Astrocyte (in vitro differentiated cells and primary cell): ENCODE measurements around the gene TBX21. TPM values are rescaled to one million over a fixed set of nuclear protein-coding genes. Genes with fewer than 3 reads are reported as not detected.

Source experiments
- DNase-seq: peaks from one replicate; pipeline ENCODE4 v3.0.0-alpha.2; 2010; ENCODE audit warnings: low read depth
- FAIRE-seq: peaks from 2 replicates; lab custom pipeline; 2011; peaks lifted over from hg19 to GRCh38; lab: Jason Lieb, UNC
- H2AFZ ChIP-seq: 2 replicates; pipeline ENCODE4 v1.6.0; 2012; ENCODE audit warnings: low read depth, low read length, inconsistent platforms
- H3K27ac ChIP-seq: 2 replicates; pipeline ENCODE4 v1.5.1; 2011; ENCODE audit warnings: low read depth, low read length, inconsistent platforms
- H3K27me3 ChIP-seq: 2 replicates; pipeline ENCODE4 v1.6.0; 2011; ENCODE audit warnings: low read length, inconsistent platforms; ENCODE audit not compliant: insufficient read depth
- H3K36me3 ChIP-seq: 2 replicates; pipeline ENCODE4 v1.5.1; 2011; ENCODE audit warnings: low read length, inconsistent platforms; ENCODE audit not compliant: insufficient read depth
- H3K4me1 ChIP-seq: 2 replicates; pipeline ENCODE4 v1.5.1; 2011; ENCODE audit warnings: low read length, inconsistent platforms; ENCODE audit not compliant: insufficient read depth
- H3K4me2 ChIP-seq: 2 replicates; pipeline ENCODE4 v1.6.0; 2012; ENCODE audit warnings: low read length, inconsistent platforms
- H3K4me3 ChIP-seq: 2 replicates; pipeline ENCODE4 v1.5.1; 2011; ENCODE audit warnings: low read depth, mild to moderate bottlenecking, low read length, inconsistent platforms; ENCODE audit not compliant: insufficient read depth
- H3K79me2 ChIP-seq: 2 replicates; pipeline ENCODE4 v1.6.0; 2012; ENCODE audit warnings: mild to moderate bottlenecking, low read length, inconsistent platforms; ENCODE audit not compliant: insufficient read depth
- H3K9ac ChIP-seq: 2 replicates; pipeline ENCODE4 v1.6.0; 2012; ENCODE audit warnings: mild to moderate bottlenecking, low read length, inconsistent platforms
- H3K9me3 ChIP-seq: 2 replicates; pipeline ENCODE4 v1.5.1; 2012; ENCODE audit warnings: low read depth, mild to moderate bottlenecking, low read length, inconsistent platforms; ENCODE audit not compliant: insufficient read depth
- H4K20me1 ChIP-seq: 2 replicates; pipeline ENCODE4 v1.6.0; 2012; ENCODE audit warnings: low read length, inconsistent platforms; ENCODE audit not compliant: insufficient read depth
- H3K27ac Mint-ChIP-seq: one replicate; pipeline ENCODE4 v1.8.0; 2021; ENCODE audit warnings: mild to moderate bottlenecking, mixed read lengths; ENCODE audit not compliant: unreplicated experiment
- H3K27me3 Mint-ChIP-seq: one replicate; pipeline ENCODE4 v1.8.0; 2021; ENCODE audit warnings: low read depth, mixed read lengths; ENCODE audit not compliant: unreplicated experiment
- H3K36me3 Mint-ChIP-seq: one replicate; pipeline ENCODE4 v1.8.0; 2021; ENCODE audit warnings: low read depth, mixed read lengths; ENCODE audit not compliant: unreplicated experiment
- H3K4me1 Mint-ChIP-seq: one replicate; pipeline ENCODE4 v1.8.0; 2021; ENCODE audit warnings: low read depth, mixed read lengths; ENCODE audit not compliant: unreplicated experiment
- H3K4me3 Mint-ChIP-seq: one replicate; pipeline ENCODE4 v1.8.0; 2021; ENCODE audit warnings: mild to moderate bottlenecking, moderate library complexity, mixed read lengths; ENCODE audit not compliant: unreplicated experiment
- H3K9me3 Mint-ChIP-seq: one replicate; pipeline ENCODE4 v1.8.0; 2021; ENCODE audit warnings: mild to moderate bottlenecking, mixed read lengths; ENCODE audit not compliant: unreplicated experiment
- CTCF ChIP-seq: IDR thresholded peaks from 2 replicates; pipeline ENCODE4 v1.5.1; 2011; ENCODE audit warnings: low read depth, mild to moderate bottlenecking, inconsistent platforms, low read length, moderate library complexity; ENCODE audit not compliant: insufficient read depth
- EZH2 ChIP-seq: IDR thresholded peaks from 2 replicates; pipeline ENCODE4 v1.6.1; 2012; ENCODE audit warnings: mild to moderate bottlenecking, low read length, inconsistent platforms; ENCODE audit not compliant: insufficient read depth
- total RNA-seq: library from RNA; stranded (reverse); gene quantifications from 2 replicates; pipeline ENCODE4 v1.2.1, GENCODE V29; 2021

The TBX21 gene
- total RNA-seq, 1 donor from 2014 or later, result not detected

GRCh38 chr17:47726796-47727703, 6.0 kb upstream of the TBX21 start:
- H2AFZ ChIP-seq, result no peak overlapping the region
- Mint-ChIP-seq H3K4me3 (peak overlapping the region; percentile 23), H3K27ac (no peak overlapping the region), H3K9me3 (no peaks in the 10 kb centered on the region), H3K36me3 (no peaks in the 10 kb centered on the region), H3K27me3 (peaks cover 80% of the 10 kb centered on the region), H3K4me1 (peaks cover 7% of the 10 kb centered on the region)
- no peak overlapping the region for H3K4me3 ChIP-seq
- FAIRE-seq (no peak), DNase-seq (no peak)
- H3K4me1 ChIP-seq, result no peaks in the 10 kb centered on the region
- H3K9me3 ChIP-seq, result no peaks in the 10 kb centered on the region
- no peaks in the 10 kb centered on the region for H3K79me2 ChIP-seq
- no peak overlapping the region for H3K9ac ChIP-seq
- TF ChIP-seq CTCF (no peak), EZH2 (no peak)
- H3K36me3 ChIP-seq, result no peaks in the 10 kb centered on the region
- H4K20me1 ChIP-seq, result peaks cover 16% of the 10 kb centered on the region
- H3K4me2 ChIP-seq, result no peak overlapping the region
- H3K27ac ChIP-seq, result no peak overlapping the region
- H3K27me3 ChIP-seq, result peaks cover 75% of the 10 kb centered on the region

- Mint-ChIP-seq H3K36me3 (no peaks in the 10 kb centered on the region), H3K4me3 (no peak overlapping the region), H3K4me1 (peaks cover 7% of the 10 kb centered on the region), H3K27me3 (peaks cover 80% of the 10 kb centered on the region), H3K9me3 (no peaks in the 10 kb centered on the region), H3K27ac (no peak overlapping the region)
- Histone ChIP-seq H3K4me3 (no peak overlapping the region), H2AFZ (no peak overlapping the region), H3K36me3 (no peaks in the 10 kb centered on the region), H3K27me3 (peaks cover 75% of the 10 kb centered on the region), H3K79me2 (no peaks in the 10 kb centered on the region), H3K9me3 (no peaks in the 10 kb centered on the region), H3K4me1 (no peaks in the 10 kb centered on the region), H4K20me1 (peaks cover 17% of the 10 kb centered on the region), H3K27ac (no peak overlapping the region), H3K9ac (no peak overlapping the region), H3K4me2 (no peak overlapping the region)
- no peak for FAIRE-seq
- TF ChIP-seq EZH2, result no peak
- no peak for DNase-seq
Measured at GRCh38 chr17:47727704-47728036, 5.4 kb upstream of the TBX21 start.

GRCh38 chr17:47728214-47728877, 4.7 kb upstream of the TBX21 start:
- no peaks in the 10 kb centered on the region for H3K36me3 ChIP-seq
- no peak overlapping the region for H2AFZ ChIP-seq
- DNase-seq (no peak), FAIRE-seq (no peak)
- H3K9me3 ChIP-seq, result no peaks in the 10 kb centered on the region
- H3K4me1 ChIP-seq, result no peaks in the 10 kb centered on the region
- no peak overlapping the region for H3K27ac Mint-ChIP-seq
- no peak overlapping the region for H3K4me3 ChIP-seq
- H3K4me2 ChIP-seq, result no peak overlapping the region
- H4K20me1 ChIP-seq, result peaks cover 17% of the 10 kb centered on the region
- H3K4me1 Mint-ChIP-seq, result peaks cover 7% of the 10 kb centered on the region
- no peaks in the 10 kb centered on the region for H3K9me3 Mint-ChIP-seq
- H3K27me3 Mint-ChIP-seq, result peaks cover 81% of the 10 kb centered on the region
- TF ChIP-seq EZH2 (no peak), CTCF (no peak)
- peaks cover 75% of the 10 kb centered on the region for H3K27me3 ChIP-seq
- H3K4me3 Mint-ChIP-seq, result no peak overlapping the region
- no peaks in the 10 kb centered on the region for H3K79me2 ChIP-seq
- no peak overlapping the region for H3K9ac ChIP-seq
- no peaks in the 10 kb centered on the region for H3K36me3 Mint-ChIP-seq
- H3K27ac ChIP-seq, result no peak overlapping the region
